H9 (cell line): ENCODE results near the gene FOXP4. TPM values are rescaled to one million over a fixed set of nuclear protein-coding genes. Genes with fewer than 3 reads are reported as not detected.

Source experiments
- DNase-seq: peaks from one replicate; pipeline ENCODE4 v3.0.0-alpha.2; 2017
- H2AFZ ChIP-seq: one replicate; pipeline ENCODE4 v1.6.1; 2013; ENCODE audit warnings: mild to moderate bottlenecking, low read length, control low read depth, moderate library complexity
- H2AK5ac ChIP-seq: 2 replicates; pipeline ENCODE4 v1.6.1; 2013; ENCODE audit warnings: low read length, control low read depth, mixed read lengths; ENCODE audit not compliant: insufficient read length
- H2BK120ac ChIP-seq: one replicate; pipeline ENCODE4 v1.6.1; 2013; ENCODE audit warnings: low read depth, mild to moderate bottlenecking, low read length, control low read depth, inconsistent platforms; ENCODE audit not compliant: poor library complexity, severe bottlenecking
- H2BK12ac ChIP-seq: 2 replicates; pipeline ENCODE4 v1.6.1; 2013; ENCODE audit warnings: low read length, control low read depth, mixed read lengths, low read depth; ENCODE audit not compliant: insufficient read length
- H2BK15ac ChIP-seq: 2 replicates; pipeline ENCODE4 v1.6.1; 2013; ENCODE audit warnings: low read depth, low read length, control low read depth
- H2BK20ac ChIP-seq: one replicate; pipeline ENCODE4 v1.6.1; 2013; ENCODE audit warnings: low read depth, mild to moderate bottlenecking, low read length, control low read depth, inconsistent platforms; ENCODE audit not compliant: poor library complexity, severe bottlenecking
- H2BK5ac ChIP-seq: 2 replicates; pipeline ENCODE4 v1.6.1; 2013; ENCODE audit warnings: low read length, control low read depth, mixed read lengths; ENCODE audit not compliant: insufficient read length
- H3K14ac ChIP-seq: 2 replicates; pipeline ENCODE4 v1.6.1; 2013; ENCODE audit warnings: low read length, control low read depth; ENCODE audit not compliant: insufficient read depth
- H3K18ac ChIP-seq: 2 replicates; pipeline ENCODE4 v1.6.1; 2013; ENCODE audit warnings: low read depth, mild to moderate bottlenecking, mixed read lengths, low read length, control low read depth; ENCODE audit not compliant: insufficient read length
- H3K23ac ChIP-seq: 2 replicates; pipeline ENCODE4 v1.6.1; 2013; ENCODE audit warnings: low read length, control low read depth, mixed read lengths, low read depth; ENCODE audit not compliant: insufficient read length
- H3K23me2 ChIP-seq: 2 replicates; pipeline ENCODE4 v1.6.1; 2013; ENCODE audit warnings: low read depth, mild to moderate bottlenecking, mixed read lengths, low read length, control low read depth; ENCODE audit not compliant: insufficient read length, poor library complexity, severe bottlenecking
- H3K27ac ChIP-seq: 2 replicates; pipeline ENCODE4 v1.5.1; 2013; ENCODE audit warnings: low read length, control low read depth, mixed read lengths, low read depth; ENCODE audit not compliant: insufficient read length
- H3K27me3 ChIP-seq: 2 replicates; pipeline ENCODE4 v1.6.1; 2013; ENCODE audit warnings: low read length, control low read depth, inconsistent platforms; ENCODE audit not compliant: insufficient read depth
- H3K4ac ChIP-seq: 2 replicates; pipeline ENCODE4 v1.6.1; 2013; ENCODE audit warnings: low read depth, mild to moderate bottlenecking, control low read depth, inconsistent platforms, low read length, moderate library complexity
- H3K4me1 ChIP-seq: 2 replicates; pipeline ENCODE4 v1.6.1; 2013; ENCODE audit warnings: low read length, control low read depth, inconsistent platforms; ENCODE audit not compliant: insufficient read depth
- H3K4me2 ChIP-seq: 2 replicates; pipeline ENCODE4 v1.6.1; 2013; ENCODE audit warnings: low read length, control low read depth, mixed read lengths; ENCODE audit not compliant: insufficient read length, insufficient read depth
- H3K56ac ChIP-seq: 2 replicates; pipeline ENCODE4 v1.6.1; 2013; ENCODE audit warnings: low read depth, mild to moderate bottlenecking, mixed read lengths, low read length, control low read depth; ENCODE audit not compliant: insufficient read length
- H3K79me1 ChIP-seq: 2 replicates; pipeline ENCODE4 v1.6.1; 2013; ENCODE audit warnings: low read depth, mild to moderate bottlenecking, moderate library complexity, low read length, control low read depth, inconsistent platforms; ENCODE audit not compliant: insufficient read depth, poor library complexity, severe bottlenecking
- H3K79me2 ChIP-seq: 2 replicates; pipeline ENCODE4 v1.6.1; 2013; ENCODE audit warnings: low read length, control low read depth, inconsistent platforms; ENCODE audit not compliant: insufficient read depth
- H3K9ac ChIP-seq: 2 replicates; pipeline ENCODE4 v1.6.1; 2013; ENCODE audit warnings: low read length, control low read depth, mixed read lengths; ENCODE audit not compliant: insufficient read length; ENCODE audit errors: extremely low read depth
- H3K9me3 ChIP-seq: one replicate; pipeline ENCODE4 v1.6.1; 2013; ENCODE audit warnings: low read depth, low read length, inconsistent platforms; ENCODE audit not compliant: control insufficient read depth
- H3T11ph ChIP-seq: one replicate; pipeline ENCODE4 v1.6.1; 2013; ENCODE audit warnings: mild to moderate bottlenecking, low read length, control low read depth, inconsistent platforms
- H4K20me1 ChIP-seq: one replicate; pipeline ENCODE4 v1.6.1; 2013; ENCODE audit not compliant: control insufficient read depth, insufficient read length, insufficient read depth
- H4K5ac ChIP-seq: 2 replicates; pipeline ENCODE4 v1.6.1; 2013; ENCODE audit warnings: low read depth, mild to moderate bottlenecking, mixed read lengths, low read length, control low read depth; ENCODE audit not compliant: insufficient read length
- H4K8ac ChIP-seq: replicated peaks from 2 replicates; pipeline ENCODE4 v1.6.1; 2013; ENCODE audit warnings: low read length, control low read depth, mixed read lengths, low read depth; ENCODE audit not compliant: insufficient read length
- H4K91ac ChIP-seq: 2 replicates; pipeline ENCODE4 v1.6.1; 2013; ENCODE audit warnings: low read depth, mild to moderate bottlenecking, moderate library complexity, mixed read lengths, low read length, control low read depth; ENCODE audit not compliant: insufficient read length
- H3K27ac Mint-ChIP-seq, 3 experiments: 2 replicates in 2 of 3; 3 replicates in 1 of 3; pipeline ENCODE4 v1.8.0; 2020 to 2021; ENCODE audit warnings: mixed read lengths in 3 of 3, mild to moderate bottlenecking in 1 of 3, moderate library complexity in 1 of 3
- H3K27me3 Mint-ChIP-seq: 2 replicates; pipeline ENCODE4 v1.8.0; 2021; ENCODE audit warnings: low read depth, mild to moderate bottlenecking, moderate library complexity, mixed read lengths
- H3K36me3 Mint-ChIP-seq, 3 experiments: 2 replicates in 2 of 3; 3 replicates in 1 of 3; pipeline ENCODE4 v1.8.0; 2020 to 2021; ENCODE audit warnings: low read depth in 3 of 3, mixed read lengths in 3 of 3; ENCODE audit not compliant: insufficient read depth in 1 of 3
- H3K4me1 Mint-ChIP-seq, 2 experiments: 2 replicates each; pipeline ENCODE4 v1.8.0; 2020; ENCODE audit warnings: mixed read lengths in 2 of 2
- H3K4me3 Mint-ChIP-seq, 2 experiments: 2 replicates in 1 of 2; 3 replicates in 1 of 2; pipeline ENCODE4 v1.8.0; 2020 to 2021; ENCODE audit warnings: mild to moderate bottlenecking in 2 of 2, mixed read lengths in 2 of 2, moderate library complexity in 1 of 2
- H3K9me3 Mint-ChIP-seq, 2 experiments: 2 replicates in 1 of 2; 3 replicates in 1 of 2; pipeline ENCODE4 v1.8.0; 2020; ENCODE audit warnings: mild to moderate bottlenecking in 2 of 2, mixed read lengths in 2 of 2, moderate library complexity in 1 of 2
- CTCF ChIP-seq: fragments of 200-600 bp; sonication (generic); conservative IDR thresholded peaks from 3 replicates; pipeline ENCODE4 v1.8.0; 2021; ENCODE audit warnings: antibody characterized with exemption, mild to moderate bottlenecking
- WGBS: extraction: QIAGEN DNeasy Blood & Tissue Kit; methylation state at CpG from one replicate; pipeline ENCODE4 v1.1.7; 2013; ENCODE audit warnings: missing lambda C conversion rate, low lambda C conversion rate, mixed read lengths; ENCODE audit not compliant: insufficient read length; ENCODE audit errors: extremely low coverage; 5-methylcytosine and 5-hydroxymethylcytosine counted together
- total RNA-seq: library from RNA; stranded (reverse); gene quantifications from 2 replicates; pipeline ENCODE4 v1.2.1, GENCODE V29; 2021

The FOXP4 gene
- total RNA-seq, 1 experiment from 2014 or later: 18.2 TPM

GRCh38 chr6:41614715-41615114 is 68.5 kb downstream of the FOXP4 start:
- no peak overlapping the region for H3K18ac ChIP-seq
- no peaks in the 10 kb centered on the region for H3K27me3 ChIP-seq
- Mint-ChIP-seq H3K36me3 (peaks cover 5 to 26% (median 14%) of the 10 kb centered on the region in 3 experiments), H3K4me3 (no peak overlapping the region), H3K27ac (no peak overlapping the region), H3K4me1 (peaks cover 4 to 5% of the 10 kb centered on the region in 2 experiments; a peak in 2 of 4 replicates), H3K27me3 (peaks cover 32% of the 10 kb centered on the region), H3K9me3 (peaks cover 28 to 38% of the 10 kb centered on the region in 2 experiments)
- no peaks in the 10 kb centered on the region for H3K79me2 ChIP-seq
- no peaks in the 10 kb centered on the region for H4K20me1 ChIP-seq
- WGBS: no CpG with 5 or more reads among the region's 2 CpGs
- H2BK5ac ChIP-seq: no peak overlapping the region
- no peak overlapping the region for H3K56ac ChIP-seq
- no peak for TF ChIP-seq CTCF
- H2AK5ac ChIP-seq: no peak overlapping the region
- H2BK120ac ChIP-seq: no peak overlapping the region
- H3K4me2 ChIP-seq: no peak overlapping the region
- H2BK20ac ChIP-seq: no peak overlapping the region
- no peak overlapping the region for H4K91ac ChIP-seq
- H3K9ac ChIP-seq: no peak overlapping the region
- H2AFZ ChIP-seq: no peak overlapping the region
- no peaks in the 10 kb centered on the region for H3K4me1 ChIP-seq
- H2BK15ac ChIP-seq: no peak overlapping the region
- no peak overlapping the region for H3T11ph ChIP-seq
- no peak overlapping the region for H4K8ac ChIP-seq
- peaks cover 5% of the 10 kb centered on the region for H3K9me3 ChIP-seq
- no peak overlapping the region for H3K4ac ChIP-seq
- no peak overlapping the region for H3K14ac ChIP-seq
- no peaks in the 10 kb centered on the region for H3K79me1 ChIP-seq
- no peak for DNase-seq
- H3K23ac ChIP-seq: no peak overlapping the region
- H3K23me2 ChIP-seq: no peaks in the 10 kb centered on the region
- no peak overlapping the region for H2BK12ac ChIP-seq
- no peak overlapping the region for H3K27ac ChIP-seq
- H4K5ac ChIP-seq: no peak overlapping the region
